AG04449 (cell line): ENCODE results near the gene RBBP6.
"Not testable (repeated sequence)": the region's sequence is repeated elsewhere in the genome, so short reads cannot be mapped to it uniquely, and the experiment has no call there.

ENCODE experiments used
- CTCF ChIA-PET: fragments of 350-600 bp; formaldehyde crosslinking; extraction: SDS; loops from one replicate; lab custom pipeline; 2021; ENCODE audit warnings: antibody characterized with exemption; lab: Yijun Ruan, JAX
- POLR2A ChIA-PET: fragments of 400-600, 350-600 bp; formaldehyde crosslinking; extraction: SDS; loops from one replicate; lab custom pipeline; 2020; ENCODE audit warnings: antibody characterized with exemption, inconsistent platforms; lab: Yijun Ruan, JAX
- DNase-seq: peaks from one replicate; pipeline ENCODE4 v3.0.0-alpha.2; 2010; ENCODE audit warnings: low read depth, low spot score
- H3K4me3 ChIP-seq: 2 replicates; pipeline ENCODE4 v1.5.1; 2011; ENCODE audit warnings: low read depth, mild to moderate bottlenecking, control low read depth, low read length
- TF ChIP-seq, protein P1 (sequence below): IDR thresholded peaks from one replicate; pipeline ENCODE4 v1.5.1; 2011; ENCODE audit warnings: mild to moderate bottlenecking, moderate library complexity, low read length, control low read depth, inconsistent platforms; ENCODE audit not compliant: insufficient read depth; ENCODE audit errors: missing control alignments

RBBP6 gene, protein sequence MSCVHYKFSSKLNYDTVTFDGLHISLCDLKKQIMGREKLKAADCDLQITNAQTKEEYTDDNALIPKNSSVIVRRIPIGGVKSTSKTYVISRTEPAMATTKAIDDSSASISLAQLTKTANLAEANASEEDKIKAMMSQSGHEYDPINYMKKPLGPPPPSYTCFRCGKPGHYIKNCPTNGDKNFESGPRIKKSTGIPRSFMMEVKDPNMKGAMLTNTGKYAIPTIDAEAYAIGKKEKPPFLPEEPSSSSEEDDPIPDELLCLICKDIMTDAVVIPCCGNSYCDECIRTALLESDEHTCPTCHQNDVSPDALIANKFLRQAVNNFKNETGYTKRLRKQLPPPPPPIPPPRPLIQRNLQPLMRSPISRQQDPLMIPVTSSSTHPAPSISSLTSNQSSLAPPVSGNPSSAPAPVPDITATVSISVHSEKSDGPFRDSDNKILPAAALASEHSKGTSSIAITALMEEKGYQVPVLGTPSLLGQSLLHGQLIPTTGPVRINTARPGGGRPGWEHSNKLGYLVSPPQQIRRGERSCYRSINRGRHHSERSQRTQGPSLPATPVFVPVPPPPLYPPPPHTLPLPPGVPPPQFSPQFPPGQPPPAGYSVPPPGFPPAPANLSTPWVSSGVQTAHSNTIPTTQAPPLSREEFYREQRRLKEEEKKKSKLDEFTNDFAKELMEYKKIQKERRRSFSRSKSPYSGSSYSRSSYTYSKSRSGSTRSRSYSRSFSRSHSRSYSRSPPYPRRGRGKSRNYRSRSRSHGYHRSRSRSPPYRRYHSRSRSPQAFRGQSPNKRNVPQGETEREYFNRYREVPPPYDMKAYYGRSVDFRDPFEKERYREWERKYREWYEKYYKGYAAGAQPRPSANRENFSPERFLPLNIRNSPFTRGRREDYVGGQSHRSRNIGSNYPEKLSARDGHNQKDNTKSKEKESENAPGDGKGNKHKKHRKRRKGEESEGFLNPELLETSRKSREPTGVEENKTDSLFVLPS (N-terminal part only)

DNA sequence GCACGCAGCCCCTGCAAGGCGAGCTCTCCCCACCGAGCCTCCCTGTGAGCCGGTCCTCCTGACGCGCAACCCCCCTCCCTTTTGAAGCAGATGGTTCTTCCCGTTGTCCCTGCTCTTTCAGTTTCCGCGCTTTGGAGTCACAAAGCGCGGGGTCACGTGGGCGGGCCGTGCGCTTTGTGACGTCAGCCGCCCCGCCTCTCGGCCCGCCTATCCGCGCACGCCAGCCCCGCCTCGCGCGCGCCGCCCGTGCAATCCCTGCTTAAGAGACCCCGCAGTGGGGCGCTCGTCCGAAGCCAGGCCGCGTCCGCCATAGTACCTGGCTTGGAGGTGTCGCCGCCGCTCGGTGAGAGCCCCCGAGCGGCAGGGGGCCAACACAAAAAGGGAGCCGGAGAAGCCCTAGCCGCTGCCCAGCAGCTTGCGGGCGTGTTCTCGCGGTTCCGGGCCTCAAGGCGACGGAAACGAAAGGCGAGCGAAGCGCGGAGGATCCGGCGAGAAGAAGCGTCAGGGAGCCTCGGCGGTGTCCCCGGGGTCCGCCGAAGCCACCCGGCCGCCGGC, at the start of gene RBBP6:
RBBP6 (plus strand) TSS at position 272 of the 555 bp plus-strand sequence. CDS start 1,061 bp downstream, outside the sequence.
- POLR2A ChIA-PET = no interaction called here
- TF ChIP-seq, protein P1, sequence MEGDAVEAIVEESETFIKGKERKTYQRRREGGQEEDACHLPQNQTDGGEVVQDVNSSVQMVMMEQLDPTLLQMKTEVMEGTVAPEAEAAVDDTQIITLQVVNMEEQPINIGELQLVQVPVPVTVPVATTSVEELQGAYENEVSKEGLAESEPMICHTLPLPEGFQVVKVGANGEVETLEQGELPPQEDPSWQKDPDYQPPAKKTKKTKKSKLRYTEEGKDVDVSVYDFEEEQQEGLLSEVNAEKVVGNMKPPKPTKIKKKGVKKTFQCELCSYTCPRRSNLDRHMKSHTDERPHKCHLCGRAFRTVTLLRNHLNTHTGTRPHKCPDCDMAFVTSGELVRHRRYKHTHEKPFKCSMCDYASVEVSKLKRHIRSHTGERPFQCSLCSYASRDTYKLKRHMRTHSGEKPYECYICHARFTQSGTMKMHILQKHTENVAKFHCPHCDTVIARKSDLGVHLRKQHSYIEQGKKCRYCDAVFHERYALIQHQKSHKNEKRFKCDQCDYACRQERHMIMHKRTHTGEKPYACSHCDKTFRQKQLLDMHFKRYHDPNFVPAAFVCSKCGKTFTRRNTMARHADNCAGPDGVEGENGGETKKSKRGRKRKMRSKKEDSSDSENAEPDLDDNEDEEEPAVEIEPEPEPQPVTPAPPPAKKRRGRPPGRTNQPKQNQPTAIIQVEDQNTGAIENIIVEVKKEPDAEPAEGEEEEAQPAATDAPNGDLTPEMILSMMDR = peak; percentile 68
- CTCF ChIA-PET = interaction anchor here (0.7 to 3.5 kb wide), 9 partner anchors 8 to 414 kb away, joined by 3 to 19 read pairs (median 5); no protein-coding TSS in a partner anchor
- H3K4me3 ChIP-seq = peak within 1 kb of the TSS; percentile 89
- DNase-seq = peak; percentile 78

GRCh38 chr16:24490866-24491265, 48.5 kb upstream of the RBBP6 start:
- CTCF ChIA-PET = interaction anchor here (0.8 to 2.9 kb wide), 2 partner anchors 14 to 684 kb away, joined by 3 to 12 read pairs; no protein-coding TSS in a partner anchor
- H3K4me3 ChIP-seq = no peak overlapping the region
- POLR2A ChIA-PET = no interaction called here
- TF ChIP-seq, protein P1 = no peak
- DNase-seq = no peak

GRCh38 chr16:24491731-24492130, 47.6 kb upstream of the RBBP6 start:
- CTCF ChIA-PET = interaction anchor here (2.9 kb wide), 1 partner anchor 13 kb away, joined by 12 read pairs; no protein-coding TSS in a partner anchor
- H3K4me3 ChIP-seq = no peak overlapping the region
- DNase-seq = no peak
- POLR2A ChIA-PET = interaction anchor here (0.6 kb wide), 1 partner anchor 80 kb away, joined by 4 read pairs; no protein-coding TSS in a partner anchor
- TF ChIP-seq, protein P1 = no peak

- no peak for DNase-seq
- POLR2A ChIA-PET = no interaction called here
- H3K4me3 ChIP-seq = no peak overlapping the region
- CTCF ChIA-PET = interaction anchor here (2.4 kb wide), 1 partner anchor 11 kb away, joined by 12 read pairs; no protein-coding TSS in a partner anchor
- TF ChIP-seq, protein P1 = no peak
Measured at GRCh38 chr16:24493821-24494220, 45.5 kb upstream of the RBBP6 start.

GRCh38 chr16:24495207-24495606, 44.2 kb upstream of the RBBP6 start:
- DNase-seq, POLR2A ChIA-PET, H3K4me3 ChIP-seq: not testable (repeated sequence)
- CTCF ChIA-PET = interaction anchor here (0.6 to 2.4 kb wide), 5 partner anchors 9 to 456 kb away, joined by 3 to 12 read pairs (median 4); no protein-coding TSS in a partner anchor

DNA sequence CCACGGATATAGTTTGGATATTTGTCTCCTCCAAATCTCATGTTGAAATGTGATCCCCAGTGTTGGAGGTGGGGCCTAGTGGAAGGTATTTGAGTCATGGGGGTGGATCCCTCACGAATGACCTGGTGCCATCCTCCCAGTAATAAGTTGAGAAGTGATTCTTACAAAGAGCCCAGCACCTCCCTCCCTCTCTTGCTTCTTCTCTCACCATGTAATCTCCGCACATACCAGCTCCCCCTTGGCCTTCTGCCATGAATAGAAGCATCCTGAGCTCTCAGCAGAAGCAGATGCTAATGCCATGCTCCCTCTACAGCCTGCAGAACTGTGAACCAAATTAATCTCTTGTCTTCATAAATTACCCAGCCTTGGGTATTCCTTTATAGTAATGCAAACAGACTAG, 41.9 kb upstream of the RBBP6 start:
- DNase-seq = no peak
- ChIA-PET POLR2A (no interaction called here), CTCF (interaction anchor here (1.1 to 14.3 kb wide), 3 partner anchors 14 to 694 kb away, joined by 3 to 257 read pairs (median 4); no protein-coding TSS in a partner anchor)
- no peak overlapping the region for H3K4me3 ChIP-seq
- TF ChIP-seq, protein P1 = no peak
